NCI-H2107 (cell line): ENCODE measurements around the gene ELF2.
"Not testable (repeated sequence)": the region's sequence is repeated elsewhere in the genome, so short reads cannot be mapped to it uniquely, and the experiment has no call there.

Source experiments
- DNase-seq: peaks from one replicate; lab custom pipeline; 2025; lab: John Stamatoyannopoulos, UW

Gene ELF2

GRCh38 chr4:139078926-139079325, 98.1 kb downstream of the ELF2 start:
- DNase-seq: no peak

DNA sequence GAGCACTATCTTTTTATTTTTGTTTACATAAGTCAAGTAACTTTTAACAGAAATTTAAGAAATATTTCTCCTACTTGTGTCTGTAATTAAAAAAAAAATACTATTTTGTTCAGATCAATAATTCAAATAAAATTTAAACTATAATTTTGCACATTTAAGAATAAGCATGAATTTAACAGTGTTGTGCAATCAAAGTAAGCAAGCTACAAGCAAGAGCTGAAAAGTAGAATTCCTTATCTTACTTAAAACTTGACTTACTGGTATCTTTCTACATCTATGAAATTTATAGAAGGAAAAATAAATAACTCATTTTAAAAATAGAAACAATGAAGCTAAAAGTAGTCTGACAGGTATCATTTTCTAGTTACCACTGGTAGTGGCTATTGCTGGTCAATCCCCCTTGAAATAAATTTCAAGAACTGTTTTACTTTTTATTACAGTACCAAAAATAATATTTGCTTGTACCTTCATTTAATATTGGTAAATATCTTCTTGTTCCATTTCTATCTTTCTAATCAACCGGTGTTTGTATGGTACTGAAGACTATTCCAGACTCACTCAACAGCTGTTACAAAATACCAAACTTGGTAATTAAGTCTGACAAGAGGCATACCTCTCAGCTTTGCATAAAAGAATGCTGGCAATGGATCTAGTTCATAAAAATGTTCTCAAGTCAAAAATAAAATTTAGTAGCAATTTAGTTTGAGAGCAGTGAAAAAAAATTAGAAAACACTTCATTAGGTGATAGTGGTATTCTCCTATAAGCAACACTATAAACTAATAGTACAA, 99.3 kb downstream of the ELF2 start:
- no peak for DNase-seq

GRCh38 chr4:139076016-139076744, 100.8 kb downstream of the ELF2 start:
- DNase-seq: no peak

DNA sequence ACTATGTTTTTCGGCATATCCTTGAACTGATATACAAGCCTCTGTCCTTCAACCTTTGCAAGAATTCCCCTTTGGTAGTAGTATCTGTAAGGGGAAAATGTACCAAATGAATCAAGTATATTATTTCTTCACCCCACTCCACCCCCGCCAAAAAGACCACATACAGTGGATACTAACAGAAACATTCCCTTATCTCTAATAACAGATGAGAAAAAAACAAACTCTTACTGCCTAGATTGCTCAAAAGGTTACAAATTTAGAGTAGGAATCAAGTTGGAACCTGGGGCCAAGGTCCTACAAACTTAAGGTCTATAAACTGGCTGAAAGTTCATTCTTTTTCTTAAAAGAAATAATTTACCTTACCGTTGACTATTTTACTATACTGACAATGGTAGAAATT, 116.4 kb downstream of the ELF2 start:
- DNase-seq: no peak

GRCh38 chr4:139059026-139059425, 118.0 kb downstream of the ELF2 start:
- DNase-seq: not testable (repeated sequence)

DNA sequence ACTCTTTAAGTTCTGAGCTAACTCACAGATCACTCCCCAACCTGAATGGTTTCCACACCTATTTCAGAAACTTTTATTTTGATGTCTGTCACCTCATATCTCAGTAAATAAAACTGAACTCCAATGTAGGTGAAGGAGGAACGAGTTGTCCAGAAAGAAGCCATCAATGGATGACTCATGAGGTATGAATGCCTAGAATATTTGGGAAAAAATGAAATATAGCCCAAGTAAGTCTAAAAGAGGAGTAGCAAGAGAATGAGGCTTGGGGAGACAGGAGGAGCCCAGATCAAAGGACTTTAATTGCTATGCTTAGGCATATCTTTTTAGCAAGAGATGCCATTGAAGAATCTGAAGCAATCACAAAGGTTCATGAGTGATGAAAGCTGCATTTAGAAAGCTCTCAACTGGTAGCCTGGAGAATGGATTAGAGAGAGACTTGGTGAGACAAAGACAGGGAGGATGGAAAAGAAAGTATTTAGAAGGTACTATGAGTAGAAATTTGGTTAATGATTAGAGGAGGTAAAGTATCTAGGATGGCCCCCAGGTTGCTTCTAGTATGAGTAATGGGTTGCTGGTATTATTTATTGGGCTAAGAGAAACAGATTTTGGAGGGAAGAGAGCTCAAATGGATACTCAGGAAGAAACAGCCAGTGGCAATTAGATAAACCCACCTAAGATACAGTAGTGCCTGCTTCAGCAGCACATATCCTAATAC, 122.1 kb downstream of the ELF2 start:
- DNase-seq: no peak

DNA sequence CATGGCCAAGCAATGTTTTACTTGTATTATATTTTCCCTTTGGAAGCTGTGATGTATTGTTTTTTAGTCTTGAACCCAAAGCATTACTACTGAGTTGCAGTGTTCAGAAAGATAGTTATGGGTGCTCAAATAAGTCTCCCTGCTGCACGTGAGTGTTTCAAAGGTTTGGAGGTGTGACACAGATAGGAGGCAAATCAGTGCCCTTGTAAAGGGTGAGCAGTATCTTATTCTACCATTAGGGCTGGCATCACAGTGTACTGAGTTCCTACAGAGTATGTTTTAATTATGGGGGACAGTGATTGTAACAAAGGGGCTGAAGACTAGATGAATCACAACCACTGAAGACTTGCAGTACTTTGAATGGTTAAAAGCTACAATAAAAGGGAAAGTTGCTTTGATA, 123.1 kb downstream of the ELF2 start:
- no peak for DNase-seq

GRCh38 chr4:139050446-139050845, 126.6 kb downstream of the ELF2 start:
- DNase-seq: no peak

DNA sequence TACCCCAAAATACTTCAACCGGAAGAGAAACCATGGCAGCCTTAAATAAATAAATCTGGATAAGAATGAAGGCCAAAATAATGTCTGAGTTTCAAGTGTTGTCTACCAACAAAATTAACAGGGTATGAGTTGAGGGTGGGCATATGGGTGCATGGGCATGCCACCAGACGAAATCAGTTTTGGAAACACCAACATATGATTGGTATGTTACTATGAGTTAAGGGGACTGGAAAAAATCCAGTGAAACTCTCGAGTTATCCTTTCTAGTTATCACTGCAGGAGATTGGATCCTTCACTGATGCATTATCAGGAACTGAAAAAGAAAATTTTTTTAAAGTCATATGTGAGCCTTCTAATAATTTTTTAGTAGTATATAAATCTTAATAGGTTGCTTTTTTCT, 129.0 kb downstream of the ELF2 start:
- DNase-seq: no peak

DNA sequence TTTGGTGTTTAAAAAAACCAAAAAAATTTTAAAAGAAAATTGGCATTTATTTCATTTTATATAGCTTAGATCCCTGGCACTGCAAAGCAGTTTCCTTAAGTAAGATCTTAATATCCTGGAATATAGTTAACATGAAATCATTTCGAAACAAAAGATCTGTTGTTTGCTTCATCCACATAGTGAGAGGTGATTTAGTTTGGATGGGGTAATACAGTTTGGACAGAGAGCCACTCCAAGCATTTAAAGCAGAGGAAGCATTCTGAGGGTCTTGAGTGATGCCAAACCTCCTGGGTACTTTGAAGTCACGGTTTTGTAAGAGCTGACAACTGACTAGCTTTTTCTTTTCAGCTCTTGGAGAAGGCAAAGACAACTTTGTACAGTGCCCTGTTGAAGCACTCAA, 132.7 kb downstream of the ELF2 start:
- no peak for DNase-seq

DNA sequence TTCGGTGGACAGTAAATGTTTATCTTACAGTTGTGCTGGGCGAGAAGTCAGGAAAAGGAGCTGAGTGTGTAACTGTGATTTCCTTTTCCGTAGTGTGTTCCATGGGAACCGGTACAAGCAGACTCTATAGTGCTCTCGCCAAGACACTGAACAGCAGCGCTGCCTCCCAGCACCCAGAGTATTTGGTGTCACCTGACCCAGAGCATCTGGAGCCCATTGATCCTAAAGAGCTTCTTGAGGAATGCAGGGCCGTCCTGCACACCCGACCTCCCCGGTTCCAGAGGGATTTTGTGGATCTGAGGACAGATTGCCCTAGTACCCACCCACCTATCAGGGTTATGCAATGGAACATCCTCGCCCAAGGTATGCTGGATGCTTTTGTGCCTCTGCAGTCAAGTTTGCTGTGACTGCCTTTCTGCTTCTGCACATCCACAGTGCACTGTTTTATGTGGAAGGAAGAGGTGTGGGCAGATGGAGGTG, 134.0 kb downstream of the ELF2 start:
- DNase-seq: no peak

GRCh38 chr4:139038874-139039443, 138.1 kb downstream of the ELF2 start:
- DNase-seq: no peak

DNA sequence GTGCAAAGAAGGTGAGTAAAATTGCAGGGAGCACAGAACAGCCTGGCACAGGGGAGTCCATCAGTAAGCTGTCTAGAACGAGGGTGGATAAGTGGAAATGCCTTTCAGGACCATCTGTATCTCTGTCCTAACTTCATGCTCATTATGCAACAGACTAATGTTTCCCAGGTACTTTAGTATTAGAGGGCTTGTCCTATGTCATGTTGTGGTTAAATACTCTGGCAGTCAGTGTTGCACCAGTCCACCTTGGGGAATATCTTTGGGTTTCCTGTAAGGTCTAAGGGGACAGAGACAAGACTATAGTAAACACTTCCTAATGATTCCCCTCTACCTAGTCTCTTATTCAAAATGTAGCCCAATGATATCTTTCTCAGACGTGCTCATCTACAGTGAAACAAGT, 140.1 kb downstream of the ELF2 start:
- DNase-seq: no peak

DNA sequence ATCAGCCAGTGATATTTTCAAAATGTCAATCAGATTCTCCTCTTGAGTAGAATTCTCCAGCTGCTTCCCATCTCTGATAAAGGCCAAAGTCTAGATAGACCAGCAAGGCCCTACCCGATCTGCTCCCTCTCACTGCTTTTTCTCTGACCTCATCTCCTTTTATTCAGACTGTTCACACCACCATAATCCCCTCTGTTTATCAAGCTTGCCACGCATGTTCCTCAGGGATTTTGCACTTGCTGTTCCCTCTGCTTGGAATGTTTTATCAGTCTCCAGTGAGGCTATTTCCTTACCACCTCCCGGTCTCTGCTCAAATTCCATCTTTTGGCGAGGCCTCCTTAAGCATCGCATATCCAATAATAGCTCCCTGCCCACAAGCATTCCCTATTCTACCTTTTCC, 141.4 kb downstream of the ELF2 start:
- no peak for DNase-seq

DNA sequence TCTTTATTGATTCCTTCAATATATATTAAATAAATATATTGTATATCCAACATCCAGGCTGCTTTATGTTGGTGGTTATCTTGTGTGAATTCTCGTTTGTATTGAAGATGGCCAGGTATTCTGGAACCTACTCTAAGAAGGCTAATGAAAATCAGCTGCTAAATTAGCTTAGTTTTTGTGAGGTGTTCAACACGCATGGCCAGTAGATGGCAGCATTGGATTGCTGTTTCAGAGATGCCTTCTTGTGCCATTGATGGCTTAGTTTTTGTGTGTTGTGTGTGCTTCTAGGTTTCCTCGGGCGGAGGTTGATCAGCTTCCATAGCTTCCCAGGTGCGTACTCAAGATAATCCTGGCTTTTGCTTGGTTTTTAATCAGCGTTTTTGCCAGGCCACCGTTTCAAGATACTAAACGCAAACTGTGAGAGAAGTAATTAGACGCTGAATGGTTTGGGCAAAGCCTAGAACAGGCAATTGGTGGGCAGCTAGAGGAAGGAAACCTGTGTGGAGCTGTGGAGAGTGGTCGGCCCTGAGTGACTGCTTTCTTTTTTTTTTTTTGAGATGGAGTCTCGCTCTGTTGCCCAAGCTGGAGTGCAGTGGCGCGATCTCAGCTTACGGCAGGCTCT, 146.3 kb downstream of the ELF2 start:
- peak; percentile 33 for DNase-seq

DNA sequence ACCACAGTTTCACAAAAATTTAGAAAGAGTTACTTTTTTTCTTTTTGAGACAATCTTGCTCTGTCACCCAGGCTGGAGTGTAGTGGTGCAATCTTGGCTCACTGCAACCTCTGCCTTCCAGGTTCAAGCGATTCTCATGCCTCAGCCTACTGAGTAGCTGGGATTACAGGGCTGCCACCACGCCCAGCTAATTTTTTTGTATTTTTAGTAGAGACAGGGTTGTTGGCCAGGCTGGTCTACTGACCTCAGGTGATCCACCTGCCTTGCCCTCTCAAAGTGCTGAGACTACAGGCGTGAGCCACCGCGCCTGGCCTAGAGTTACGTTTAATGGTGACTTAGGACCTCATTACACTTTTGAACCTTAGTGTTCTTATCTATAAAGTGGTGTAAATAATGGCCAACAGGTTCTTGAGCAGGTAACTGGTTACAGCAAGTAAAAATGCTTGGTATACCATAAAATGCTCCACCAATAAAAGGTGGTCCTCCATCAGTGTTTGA, 147.1 kb downstream of the ELF2 start:
- DNase-seq: not testable (repeated sequence)

GRCh38 chr4:139028191-139028661, 148.8 kb downstream of the ELF2 start:
- DNase-seq: no peak

DNA sequence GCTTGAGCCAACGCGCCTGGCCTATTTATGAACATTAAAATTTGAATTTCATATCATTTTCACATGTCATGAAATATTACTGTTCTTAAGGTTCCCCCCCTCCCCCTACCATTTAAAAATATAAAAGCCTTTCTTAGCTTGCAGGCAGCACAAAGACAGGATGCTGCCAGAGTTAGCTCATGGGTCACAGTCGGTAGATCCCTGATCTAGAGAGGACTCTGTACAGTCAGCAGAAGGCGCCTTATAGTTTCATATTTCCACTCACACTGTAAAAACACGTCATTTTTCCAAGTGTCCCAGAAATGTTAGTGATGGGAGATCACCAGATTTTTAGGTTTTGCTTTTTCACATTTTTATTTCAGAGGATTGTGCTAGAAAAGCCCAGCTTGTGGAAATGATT, 149.2 kb downstream of the ELF2 start:
- DNase-seq: no peak

- DNase-seq: no peak
Observed at GRCh38 chr4:139025841-139026240, 151.2 kb downstream of the ELF2 start.

- DNase-seq: no peak
Observed at GRCh38 chr4:139024686-139025085, 152.3 kb downstream of the ELF2 start.

GRCh38 chr4:139022835-139023234, 154.2 kb downstream of the ELF2 start:
- no peak for DNase-seq

DNA sequence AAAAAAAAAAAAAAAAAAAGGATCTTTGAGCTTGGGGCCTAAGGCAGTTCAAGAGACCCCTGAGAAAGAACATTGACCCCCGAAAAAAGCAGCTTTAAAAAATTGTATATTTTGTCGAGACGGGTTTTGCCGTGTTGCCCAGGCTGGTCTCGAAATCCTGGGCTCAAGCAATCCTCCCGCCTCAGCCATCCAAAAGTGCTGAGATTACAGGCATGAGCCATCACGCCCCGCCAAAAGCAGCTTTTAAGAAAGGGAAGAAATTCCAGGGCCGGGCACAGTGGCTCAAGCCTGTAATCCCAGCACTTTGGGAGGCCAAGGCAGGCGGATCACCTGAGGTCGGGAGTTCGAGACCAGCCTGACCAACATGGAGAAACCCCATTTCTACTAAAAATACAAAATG, 155.9 kb downstream of the ELF2 start:
- not testable (repeated sequence) for DNase-seq
